HepG2 (cell line): ENCODE measurements around the gene PIK3C3.
"Not testable (repeated sequence)": the region's sequence is repeated elsewhere in the genome, so short reads cannot be mapped to it uniquely, and the experiment has no call there.

ENCODE experiments used
- ELF1 ChIP-seq: sonication (generic); formaldehyde crosslinking; IDR thresholded peaks from 2 replicates; pipeline ENCODE4 v1.4.0; 2020; ENCODE audit warnings: missing genetic modification reagents
- EP300 ChIP-seq, 3 experiments: sonication (generic) in 1 of 3; formaldehyde crosslinking in 1 of 3; IDR thresholded peaks; 2 replicates each; pipeline versions ENCODE4 v1.5.1 to v1.6.1; 2011 to 2020; ENCODE audit warnings: low read depth in 2 of 3, low read length in 2 of 3, borderline replicate concordance in 1 of 3, improper control_type of control experiment in 1 of 3, mild to moderate bottlenecking in 1 of 3, missing genetic modification reagents in 1 of 3, moderate library complexity in 1 of 3
- JUN ChIP-seq: sonication (generic); formaldehyde crosslinking; IDR thresholded peaks from 2 replicates; pipeline ENCODE4 v1.4.0; 2020; ENCODE audit warnings: mild to moderate bottlenecking, missing genetic modification reagents
- POLR2AphosphoS5 ChIP-seq: IDR thresholded peaks from 2 replicates; pipeline ENCODE4 v1.6.1; 2012; ENCODE audit warnings: low read depth, low read length
- REPIN1 ChIP-seq: sonication (generic); formaldehyde crosslinking; IDR thresholded peaks from 2 replicates; pipeline ENCODE4 v1.8.0; 2022; ENCODE audit warnings: missing genetic modification reagents, low read depth, mild to moderate bottlenecking, borderline replicate concordance
- ZNF124 ChIP-seq: sonication (generic); formaldehyde crosslinking; IDR thresholded peaks from 2 replicates; pipeline ENCODE4 v1.4.0; 2020; ENCODE audit warnings: missing genetic modification reagents
- ZNF549 ChIP-seq: sonication (generic); formaldehyde crosslinking; IDR thresholded peaks from 2 replicates; pipeline ENCODE4 v1.5.0; 2020; ENCODE audit warnings: missing genetic modification reagents
- TF ChIP-seq, protein P1 (sequence below): IDR thresholded peaks from 2 replicates; pipeline ENCODE4 v1.6.1; 2012; ENCODE audit warnings: inconsistent platforms
- TF ChIP-seq, protein P2 (sequence below): sonication (generic); formaldehyde crosslinking; IDR thresholded peaks from 2 replicates; pipeline ENCODE4 v1.8.0; 2022; ENCODE audit warnings: missing genetic modification reagents, mild to moderate bottlenecking, borderline replicate concordance
- TF ChIP-seq, protein P3 (sequence below): sonication (generic); formaldehyde crosslinking; IDR thresholded peaks from 2 replicates; pipeline ENCODE4 v1.5.0; 2020; ENCODE audit warnings: mild to moderate bottlenecking, missing genetic modification reagents, moderate library complexity
- TF ChIP-seq, protein P4 (sequence below): sonication (generic); formaldehyde crosslinking; IDR thresholded peaks from 2 replicates; pipeline ENCODE4 v1.5.0; 2020; ENCODE audit warnings: missing genetic modification reagents

DNA sequence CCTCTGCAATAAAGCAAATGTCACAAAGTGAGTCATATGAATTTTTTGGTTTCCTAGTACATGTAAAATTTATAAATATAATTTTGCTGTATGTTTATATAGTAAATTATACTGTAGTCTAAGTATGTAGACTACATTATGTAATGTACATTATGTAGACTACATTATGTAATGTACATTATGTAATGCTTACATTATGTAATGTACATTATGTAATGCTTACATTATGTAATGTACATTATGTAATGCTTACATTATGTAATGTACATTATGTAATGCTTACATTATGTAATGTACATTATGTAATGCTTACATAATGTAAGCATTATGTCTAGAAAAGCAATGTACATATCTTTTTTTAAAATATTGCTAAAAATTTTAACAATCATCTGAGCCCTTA, 54.4 kb downstream of the PIK3C3 start:
- TF ChIP-seq, protein P1, sequence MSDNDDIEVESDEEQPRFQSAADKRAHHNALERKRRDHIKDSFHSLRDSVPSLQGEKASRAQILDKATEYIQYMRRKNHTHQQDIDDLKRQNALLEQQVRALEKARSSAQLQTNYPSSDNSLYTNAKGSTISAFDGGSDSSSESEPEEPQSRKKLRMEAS = not testable (repeated sequence)
- not testable (repeated sequence) for TF ChIP-seq ZNF549 (CRISPR knock-in tag); EP300 (IDR thresholded peaks at IDR 0.05; ENCODE audit: low read depth in 2 of 2, low read length in 2 of 2); EP300 (CRISPR knock-in tag; IDR thresholded peaks at IDR 0.05; ENCODE audit: borderline replicate concordance); REPIN1 (CRISPR knock-in tag); ZNF124 (CRISPR knock-in tag); JUN (CRISPR knock-in tag); ELF1 (CRISPR knock-in tag); POLR2AphosphoS5
- TF ChIP-seq, protein P2, sequence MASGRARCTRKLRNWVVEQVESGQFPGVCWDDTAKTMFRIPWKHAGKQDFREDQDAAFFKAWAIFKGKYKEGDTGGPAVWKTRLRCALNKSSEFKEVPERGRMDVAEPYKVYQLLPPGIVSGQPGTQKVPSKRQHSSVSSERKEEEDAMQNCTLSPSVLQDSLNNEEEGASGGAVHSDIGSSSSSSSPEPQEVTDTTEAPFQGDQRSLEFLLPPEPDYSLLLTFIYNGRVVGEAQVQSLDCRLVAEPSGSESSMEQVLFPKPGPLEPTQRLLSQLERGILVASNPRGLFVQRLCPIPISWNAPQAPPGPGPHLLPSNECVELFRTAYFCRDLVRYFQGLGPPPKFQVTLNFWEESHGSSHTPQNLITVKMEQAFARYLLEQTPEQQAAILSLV = not testable (repeated sequence)
- TF ChIP-seq, protein P3, sequence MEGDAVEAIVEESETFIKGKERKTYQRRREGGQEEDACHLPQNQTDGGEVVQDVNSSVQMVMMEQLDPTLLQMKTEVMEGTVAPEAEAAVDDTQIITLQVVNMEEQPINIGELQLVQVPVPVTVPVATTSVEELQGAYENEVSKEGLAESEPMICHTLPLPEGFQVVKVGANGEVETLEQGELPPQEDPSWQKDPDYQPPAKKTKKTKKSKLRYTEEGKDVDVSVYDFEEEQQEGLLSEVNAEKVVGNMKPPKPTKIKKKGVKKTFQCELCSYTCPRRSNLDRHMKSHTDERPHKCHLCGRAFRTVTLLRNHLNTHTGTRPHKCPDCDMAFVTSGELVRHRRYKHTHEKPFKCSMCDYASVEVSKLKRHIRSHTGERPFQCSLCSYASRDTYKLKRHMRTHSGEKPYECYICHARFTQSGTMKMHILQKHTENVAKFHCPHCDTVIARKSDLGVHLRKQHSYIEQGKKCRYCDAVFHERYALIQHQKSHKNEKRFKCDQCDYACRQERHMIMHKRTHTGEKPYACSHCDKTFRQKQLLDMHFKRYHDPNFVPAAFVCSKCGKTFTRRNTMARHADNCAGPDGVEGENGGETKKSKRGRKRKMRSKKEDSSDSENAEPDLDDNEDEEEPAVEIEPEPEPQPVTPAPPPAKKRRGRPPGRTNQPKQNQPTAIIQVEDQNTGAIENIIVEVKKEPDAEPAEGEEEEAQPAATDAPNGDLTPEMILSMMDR (CRISPR knock-in tag) = not testable (repeated sequence)
- TF ChIP-seq, protein P4, sequence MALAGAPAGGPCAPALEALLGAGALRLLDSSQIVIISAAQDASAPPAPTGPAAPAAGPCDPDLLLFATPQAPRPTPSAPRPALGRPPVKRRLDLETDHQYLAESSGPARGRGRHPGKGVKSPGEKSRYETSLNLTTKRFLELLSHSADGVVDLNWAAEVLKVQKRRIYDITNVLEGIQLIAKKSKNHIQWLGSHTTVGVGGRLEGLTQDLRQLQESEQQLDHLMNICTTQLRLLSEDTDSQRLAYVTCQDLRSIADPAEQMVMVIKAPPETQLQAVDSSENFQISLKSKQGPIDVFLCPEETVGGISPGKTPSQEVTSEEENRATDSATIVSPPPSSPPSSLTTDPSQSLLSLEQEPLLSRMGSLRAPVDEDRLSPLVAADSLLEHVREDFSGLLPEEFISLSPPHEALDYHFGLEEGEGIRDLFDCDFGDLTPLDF (CRISPR knock-in tag) = not testable (repeated sequence)
